ENCODE measurements around the gene CHST11. TPM values are rescaled to one million over a fixed set of nuclear protein-coding genes. Genes with fewer than 3 reads are reported as not detected.

Gene CHST11
- total and polyA plus RNA-seq, 2 donors from 2014 or later, result 2.0 to 23.3 TPM

DNA sequence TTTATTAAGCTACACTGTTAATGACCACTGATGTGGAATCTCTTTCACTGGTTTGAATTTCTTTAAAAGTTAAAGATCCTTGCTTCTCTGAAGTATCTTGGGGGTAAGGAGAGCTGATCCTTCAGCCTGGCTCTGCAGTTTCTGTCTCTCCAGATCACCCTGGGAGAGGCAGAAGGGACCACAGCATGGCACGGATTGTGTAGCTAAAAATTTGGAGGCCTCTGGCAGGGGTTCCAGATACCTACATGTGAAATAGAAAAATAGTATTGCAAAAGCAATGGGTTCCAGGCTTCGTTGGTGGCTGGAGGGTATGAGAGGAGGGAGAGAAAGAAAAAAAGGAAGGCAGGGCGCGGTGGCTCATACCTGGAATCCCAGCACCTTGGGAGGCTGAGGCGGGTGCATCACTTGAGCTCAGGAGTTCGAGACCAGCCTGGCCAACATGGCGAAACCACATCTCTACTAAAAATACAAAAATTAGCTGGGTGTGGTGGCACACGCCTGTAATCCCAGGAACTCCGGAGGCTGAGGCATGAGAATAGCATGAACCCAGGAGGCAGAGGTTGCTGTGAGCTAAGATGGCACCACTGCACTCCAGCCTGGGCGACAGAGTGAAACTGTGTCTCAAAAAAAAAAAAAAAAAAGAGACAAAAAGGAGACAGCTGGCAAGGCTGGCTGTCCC lies 3.4 kb downstream of the CHST11 start:
- no peaks in the 10 kb centered on the region for H3K27me3 ChIP-seq (ENCODE audit: control insufficient read depth, insufficient read depth, low read length)
- no peaks in the 10 kb centered on the region for H3K9me3 ChIP-seq (ENCODE audit: control insufficient read depth in 2 of 3, insufficient read depth in 1 of 3, low read length in 3 of 3)
- intact Hi-C loops (cut with DNase I), result no loop called here
- H3K4me3 ChIP-seq (ENCODE audit: low read length in 3 of 3), result no peak overlapping the region
- no peak for TF ChIP-seq CTCF (IDR thresholded peaks at IDR 0.05; ENCODE audit: borderline replicate concordance, extremely low read depth, insufficient read depth)
- no peak for FAIRE-seq
- no peak for DNase-seq
- H3K36me3 ChIP-seq (ENCODE audit: control insufficient read depth in 2 of 3, insufficient read depth in 3 of 3, low read length in 3 of 3), result no peaks in the 10 kb centered on the region
- H3K9ac ChIP-seq (ENCODE audit: low read length in 3 of 3), result no peak overlapping the region
- peaks cover 0 to 2% (median 0%) of the 10 kb centered on the region in 3 donors for H3K4me1 ChIP-seq (ENCODE audit: control insufficient read depth in 2 of 3, insufficient read depth in 2 of 3, low read depth in 1 of 3, low read length in 3 of 3)
- H3K27ac ChIP-seq (ENCODE audit: low read depth in 2 of 2, low read length in 2 of 2), result no peak overlapping the region

GRCh38 chr12:104460973-104461698 lies 4.4 kb downstream of the CHST11 start:
- no peak for TF ChIP-seq CTCF (IDR thresholded peaks at IDR 0.05; ENCODE audit: borderline replicate concordance, extremely low read depth, insufficient read depth)
- DNase-seq (no peak), FAIRE-seq (no peak)
- H3K27me3 ChIP-seq (ENCODE audit: control insufficient read depth, insufficient read depth, low read length), result no peaks in the 10 kb centered on the region
- no peaks in the 10 kb centered on the region for H3K36me3 ChIP-seq (ENCODE audit: control insufficient read depth in 2 of 3, insufficient read depth in 3 of 3, low read length in 3 of 3)
- no peak overlapping the region for H3K9ac ChIP-seq (ENCODE audit: low read length in 3 of 3)
- intact Hi-C loops (cut with DNase I), result no loop called here
- no peaks in the 10 kb centered on the region for H3K9me3 ChIP-seq (ENCODE audit: control insufficient read depth in 2 of 3, insufficient read depth in 1 of 3, low read length in 3 of 3)
- no peak overlapping the region for H3K4me3 ChIP-seq (ENCODE audit: low read length in 3 of 3)
- H3K27ac ChIP-seq (ENCODE audit: low read depth in 2 of 2, low read length in 2 of 2), result no peak overlapping the region
- H3K4me1 ChIP-seq (ENCODE audit: control insufficient read depth in 2 of 3, insufficient read depth in 2 of 3, low read depth in 1 of 3, low read length in 3 of 3), result peaks cover 0 to 2% (median 0%) of the 10 kb centered on the region in 3 donors

GRCh38 chr12:104462325-104462724 lies 5.6 kb downstream of the CHST11 start:
- H3K9ac ChIP-seq (ENCODE audit: low read length in 3 of 3), result no peak overlapping the region
- intact Hi-C loops (cut with DNase I), result no loop called here
- no peak overlapping the region for H3K4me3 ChIP-seq (ENCODE audit: low read length in 3 of 3)
- no peaks in the 10 kb centered on the region for H3K9me3 ChIP-seq (ENCODE audit: control insufficient read depth in 2 of 3, insufficient read depth in 1 of 3, low read length in 3 of 3)
- FAIRE-seq (no peak), DNase-seq (no peak)
- H3K27ac ChIP-seq (ENCODE audit: low read depth in 2 of 2, low read length in 2 of 2), result no peak overlapping the region
- TF ChIP-seq CTCF (IDR thresholded peaks at IDR 0.05; ENCODE audit: borderline replicate concordance, extremely low read depth, insufficient read depth), result no peak
- H3K4me1 ChIP-seq (ENCODE audit: control insufficient read depth in 2 of 3, insufficient read depth in 2 of 3, low read depth in 1 of 3, low read length in 3 of 3), result peaks cover 0 to 2% (median 0%) of the 10 kb centered on the region in 3 donors
- no peaks in the 10 kb centered on the region for H3K36me3 ChIP-seq (ENCODE audit: control insufficient read depth in 2 of 3, insufficient read depth in 3 of 3, low read length in 3 of 3)
- H3K27me3 ChIP-seq (ENCODE audit: control insufficient read depth, insufficient read depth, low read length), result no peaks in the 10 kb centered on the region
